ENCODE data around the gene CD151. TPM values are rescaled to one million over a fixed set of nuclear protein-coding genes. Genes with fewer than 3 reads are reported as not detected.

The CD151 gene
- total and polyA plus RNA-seq, 4 donors, result 182 to 556 (median 399) TPM

- ATAC-seq (ENCODE audit: insufficient read depth, low FRiP score) (no peak), DNase-seq (no peak)
- TF ChIP-seq, protein P1, sequence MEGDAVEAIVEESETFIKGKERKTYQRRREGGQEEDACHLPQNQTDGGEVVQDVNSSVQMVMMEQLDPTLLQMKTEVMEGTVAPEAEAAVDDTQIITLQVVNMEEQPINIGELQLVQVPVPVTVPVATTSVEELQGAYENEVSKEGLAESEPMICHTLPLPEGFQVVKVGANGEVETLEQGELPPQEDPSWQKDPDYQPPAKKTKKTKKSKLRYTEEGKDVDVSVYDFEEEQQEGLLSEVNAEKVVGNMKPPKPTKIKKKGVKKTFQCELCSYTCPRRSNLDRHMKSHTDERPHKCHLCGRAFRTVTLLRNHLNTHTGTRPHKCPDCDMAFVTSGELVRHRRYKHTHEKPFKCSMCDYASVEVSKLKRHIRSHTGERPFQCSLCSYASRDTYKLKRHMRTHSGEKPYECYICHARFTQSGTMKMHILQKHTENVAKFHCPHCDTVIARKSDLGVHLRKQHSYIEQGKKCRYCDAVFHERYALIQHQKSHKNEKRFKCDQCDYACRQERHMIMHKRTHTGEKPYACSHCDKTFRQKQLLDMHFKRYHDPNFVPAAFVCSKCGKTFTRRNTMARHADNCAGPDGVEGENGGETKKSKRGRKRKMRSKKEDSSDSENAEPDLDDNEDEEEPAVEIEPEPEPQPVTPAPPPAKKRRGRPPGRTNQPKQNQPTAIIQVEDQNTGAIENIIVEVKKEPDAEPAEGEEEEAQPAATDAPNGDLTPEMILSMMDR (IDR thresholded peaks at IDR 0.05; ENCODE audit: control extremely low read depth, extremely low read depth), result no peak
- Histone ChIP-seq H3K9me3 (ENCODE audit: control insufficient read depth in 4 of 4, insufficient read depth in 3 of 4, low read length in 3 of 4) (no peaks in the 10 kb centered on the region), H3K4me1 (ENCODE audit: control insufficient read depth in 5 of 5, insufficient read depth in 5 of 5, low read length in 5 of 5) (peaks cover 0 to 22% (median 15%) of the 10 kb centered on the region in 5 donors), H3K27me3 (ENCODE audit: control insufficient read depth in 3 of 3, insufficient read depth in 3 of 3, low read length in 2 of 3) (no peaks in the 10 kb centered on the region), H3K36me3 (ENCODE audit: control insufficient read depth in 4 of 4, insufficient read depth in 4 of 4, low read length in 4 of 4) (peaks cover 0 to 36% (median 6%) of the 10 kb centered on the region in 4 donors), H3K9ac (ENCODE audit: insufficient read depth in 1 of 2, low read length in 2 of 2) (peak overlapping the region in 1 of 2 donors; percentile 87), H3K4me3 (peak overlapping the region; percentile 48), H3K27ac (ENCODE audit: low read depth in 1 of 2, low read length in 1 of 2) (peak overlapping the region; percentile 17 to 83)
- 22 to 32% methylated on average over 18 of the region's 18 CpGs for WGBS, 2 donors
Measured at GRCh38 chr11:796565-797295, 36.0 kb upstream of the CD151 start.

GRCh38 chr11:797296-798092, 35.3 kb upstream of the CD151 start:
- TF ChIP-seq, protein P1 (IDR thresholded peaks at IDR 0.05; ENCODE audit: control extremely low read depth, extremely low read depth), result no peak
- Histone ChIP-seq H3K27me3 (ENCODE audit: control insufficient read depth in 3 of 3, insufficient read depth in 3 of 3, low read length in 2 of 3) (no peaks in the 10 kb centered on the region), H3K9me3 (ENCODE audit: control insufficient read depth in 4 of 4, insufficient read depth in 3 of 4, low read length in 3 of 4) (no peaks in the 10 kb centered on the region), H3K4me3 (peak overlapping the region; percentile 48), H3K27ac (ENCODE audit: low read depth in 1 of 2, low read length in 1 of 2) (peak overlapping the region; percentile 17 to 83), H3K36me3 (ENCODE audit: control insufficient read depth in 4 of 4, insufficient read depth in 4 of 4, low read length in 4 of 4) (peaks cover 0 to 31% (median 6%) of the 10 kb centered on the region in 4 donors), H3K9ac (ENCODE audit: insufficient read depth in 1 of 2, low read length in 2 of 2) (peak overlapping the region in 1 of 2 donors; percentile 8), H3K4me1 (ENCODE audit: control insufficient read depth in 5 of 5, insufficient read depth in 5 of 5, low read length in 5 of 5) (peaks cover 0 to 22% (median 15%) of the 10 kb centered on the region in 5 donors)
- 0% methylated on average over 42 to 57 of the region's 57 CpGs for WGBS, 2 donors
- DNase-seq (peak; percentile 89), ATAC-seq (ENCODE audit: insufficient read depth, low FRiP score) (peak; percentile 60)

DNA sequence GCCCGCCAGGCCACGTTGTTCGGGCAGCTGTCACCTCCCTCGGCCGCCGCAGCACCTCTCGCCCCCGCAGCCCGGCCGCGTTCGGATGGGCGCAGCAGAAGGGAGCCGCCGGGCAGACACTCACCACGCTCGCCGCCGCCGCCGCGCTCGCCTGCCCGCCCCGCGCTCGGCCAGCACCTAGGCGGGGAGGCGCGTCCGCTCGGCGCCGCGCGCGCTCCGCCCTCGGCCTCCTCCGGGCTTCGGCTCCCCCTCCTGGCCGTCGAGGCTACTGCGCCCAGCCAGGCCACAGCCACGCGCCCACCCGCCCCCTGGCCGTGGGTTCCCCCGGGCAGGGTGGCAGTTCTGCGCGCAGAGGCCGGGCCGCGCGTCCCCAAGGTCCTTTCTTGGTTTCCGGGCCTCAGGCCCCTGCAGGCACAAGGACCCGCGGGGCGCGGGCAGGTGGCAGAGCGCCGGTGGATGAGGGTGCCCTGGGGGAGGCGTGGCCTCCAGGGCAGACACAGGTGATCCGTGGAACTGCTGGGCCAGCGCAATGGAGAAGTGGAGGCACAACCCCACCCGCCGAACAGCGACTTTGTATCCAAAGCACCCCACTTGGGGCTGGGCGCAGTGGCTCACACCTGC, 34.5 kb upstream of the CD151 start, which contains the start of gene SLC25A22:
TSS of gene SLC25A22 (minus strand) at position 189 of the 621 bp plus-strand sequence. CDS start 3,275 bp downstream, outside the sequence.
- H3K4me1 ChIP-seq (ENCODE audit: control insufficient read depth in 5 of 5, insufficient read depth in 5 of 5, low read length in 5 of 5), result peaks cover 0 to 22% (median 15%) of the 10 kb centered on the region in 5 donors
- peak within 1 kb of the TSS in 1 of 2 donors; percentile 8 for H3K9ac ChIP-seq (ENCODE audit: insufficient read depth in 1 of 2, low read length in 2 of 2)
- TF ChIP-seq, protein P1 (IDR thresholded peaks at IDR 0.05; ENCODE audit: control extremely low read depth, extremely low read depth), result peak; percentile 70
- H3K27ac ChIP-seq (ENCODE audit: low read depth in 1 of 2, low read length in 1 of 2), result peak within 1 kb of the TSS; percentile 17 to 83
- peak; percentile 81 for ATAC-seq (ENCODE audit: insufficient read depth, low FRiP score)
- DNase-seq, result peak; percentile 78 to 88 (median 84)
- no peaks in the 10 kb centered on the region for H3K9me3 ChIP-seq (ENCODE audit: control insufficient read depth in 4 of 4, insufficient read depth in 3 of 4, low read length in 3 of 4)
- no peaks in the 10 kb centered on the region for H3K27me3 ChIP-seq (ENCODE audit: control insufficient read depth in 3 of 3, insufficient read depth in 3 of 3, low read length in 2 of 3)
- peak within 1 kb of the TSS; percentile 48 for H3K4me3 ChIP-seq
- H3K36me3 ChIP-seq (ENCODE audit: control insufficient read depth in 4 of 4, insufficient read depth in 4 of 4, low read length in 4 of 4), result peaks cover 0 to 28% (median 5%) of the 10 kb centered on the region in 4 donors
- WGBS, 2 donors, result 4 to 7% methylated on average over 34 to 69 of the region's 69 CpGs

Data from lung (tissue), 12 donors.